Sciatic nerve (tissue), 2 donors: Measurements from ENCODE around the gene MYOG. TPM values are rescaled to one million over a fixed set of nuclear protein-coding genes. Genes with fewer than 3 reads are reported as not detected.

Experiments
- ATAC-seq: fragments of 200-7000 bp; cut with Tn5 transposase; one replicate; pipeline ENCODE4 v1.9.1; 2020; ENCODE audit warnings: mild to moderate bottlenecking, moderate library complexity
- DNase-seq: peaks from one replicate; pipeline ENCODE4 v3.0.0-alpha.2; 2020; ENCODE audit warnings: low spot score
- intact Hi-C: fragments of 100-400 bp; cut with DNase I; formaldehyde crosslinking; loops from one replicate; pipeline ENCODE4 v1.14.2; 2022
- total RNA-seq: library from RNA; stranded (reverse); fragmentation: NEBNext Ultra II Directional; extraction: Animal tissue kit (Norgen Biotek cat#: 25700); gene quantifications from one replicate; pipeline ENCODE4 v1.2.1, GENCODE V29; 2021
- donor health status: DM: no; HTN: no; CAD: no.
- donor health status: DM: no; HTN: no; CAD: no.

The MYOG gene
- total RNA-seq, 1 donor from 2014 or later = not detected

DNA sequence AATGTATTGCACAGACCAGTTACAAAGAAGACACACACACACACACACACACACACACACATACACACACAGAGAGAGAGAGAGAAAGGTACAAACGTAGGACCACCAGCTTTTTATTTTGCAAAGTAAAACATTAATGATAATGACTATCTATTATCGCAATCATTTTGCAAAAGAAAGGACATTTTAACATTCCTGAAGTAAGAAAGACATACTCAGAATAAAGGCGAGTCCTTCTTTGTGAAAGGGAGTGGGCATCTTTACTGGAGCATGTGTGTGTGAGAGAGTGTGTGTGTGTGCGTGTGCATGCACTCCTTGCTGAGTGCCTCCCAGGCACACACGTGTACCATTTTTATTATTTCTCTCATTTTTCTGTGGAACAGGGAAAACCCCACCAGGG, 31.2 kb downstream of the MYOG start:
- ATAC-seq = no peak
- intact Hi-C loops = no loop called here

DNA sequence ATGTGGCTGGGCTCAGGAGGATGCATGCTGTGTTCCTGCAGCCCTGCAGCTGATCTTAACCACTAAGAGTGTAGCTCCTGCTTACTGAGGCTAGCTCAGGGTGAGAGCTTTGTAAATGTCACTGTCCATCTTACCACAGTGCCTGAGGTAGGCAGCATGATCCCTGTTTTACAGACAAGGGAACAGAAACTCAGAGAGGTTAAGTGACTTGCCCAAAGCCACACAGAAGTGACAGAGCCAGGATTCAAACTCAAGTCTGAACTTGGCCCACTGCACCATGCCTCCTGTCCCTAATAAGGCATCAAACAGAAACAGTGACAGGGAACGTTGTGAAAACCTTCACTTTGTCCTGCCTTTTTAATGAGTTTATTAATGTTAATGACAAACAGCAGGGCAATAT, 31.6 kb downstream of the MYOG start:
- ATAC-seq (no peak), DNase-seq (no peak)
- intact Hi-C loops = no loop called here

More for the DNA sequence above, 31.2 kb downstream of the MYOG start:
- DNase-seq = no peak

DNA sequence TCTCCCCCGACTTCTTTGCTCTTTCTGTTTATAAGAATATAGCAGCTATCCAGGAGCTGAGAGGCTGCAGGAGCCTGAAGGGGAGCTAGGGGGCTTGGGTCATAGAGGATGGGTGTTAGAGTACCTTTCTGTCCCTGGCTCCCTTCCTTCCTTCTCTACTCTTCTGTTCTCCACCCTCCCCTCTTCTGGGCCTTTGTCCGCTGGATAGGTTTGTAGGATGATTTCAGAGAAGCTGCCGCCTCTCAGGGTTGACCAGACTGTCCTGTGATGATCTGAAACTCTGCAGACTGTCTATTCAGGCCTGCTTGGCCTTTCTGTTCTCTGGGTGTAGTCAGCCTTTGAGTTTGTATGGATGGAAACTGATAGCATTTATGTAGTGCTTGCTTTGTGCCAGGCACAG, 33.2 kb downstream of the MYOG start:
- no peak for DNase-seq
- intact Hi-C loops = no loop called here
- ATAC-seq = no peak

DNA sequence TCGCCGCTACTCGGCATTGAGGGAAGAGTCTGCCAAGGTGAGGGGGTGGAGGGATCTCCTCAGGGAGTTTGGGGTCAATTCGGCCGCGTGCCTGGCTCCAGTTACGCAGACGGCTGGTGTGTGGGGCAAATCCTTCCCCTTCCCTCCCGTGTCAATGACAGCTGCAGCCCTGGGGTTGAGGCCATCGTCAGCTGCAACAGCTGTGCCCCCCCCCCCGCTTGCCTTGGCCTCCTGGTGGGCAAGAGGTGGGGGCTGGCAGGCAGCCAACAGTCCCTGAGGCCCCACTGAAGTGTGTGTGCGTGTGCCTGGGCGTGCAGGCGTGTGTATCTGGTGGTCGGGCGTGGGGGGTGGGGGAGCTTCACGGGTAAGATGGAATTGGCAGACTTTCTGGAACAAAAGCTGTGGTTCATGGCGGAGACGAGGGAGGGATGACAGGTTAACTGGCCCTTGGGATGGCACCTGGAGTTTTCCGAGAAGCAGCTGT, 33.9 kb downstream of the MYOG start:
- DNase-seq = no peak
- ATAC-seq = peak; percentile 74
- intact Hi-C loops = no loop called here

DNA sequence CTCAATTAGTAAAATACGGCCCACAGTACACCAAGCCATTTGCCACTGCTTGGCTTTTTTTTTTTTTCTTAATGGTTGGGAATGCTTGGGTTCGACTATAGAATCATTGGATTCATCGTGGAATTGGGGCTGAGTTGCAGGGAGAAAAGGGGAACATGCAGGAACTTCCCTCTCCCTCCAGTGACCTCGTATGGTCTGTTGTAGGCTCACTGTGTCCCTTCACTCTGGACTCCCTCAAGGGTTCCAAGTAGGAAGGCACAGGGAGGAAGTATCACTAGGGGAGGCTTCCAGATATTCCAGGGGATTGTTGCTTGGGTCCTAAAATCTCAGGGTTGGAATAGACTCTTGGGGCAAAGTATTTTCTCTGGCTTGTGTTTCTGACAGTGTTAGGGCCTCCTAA, 35.0 kb downstream of the MYOG start:
- intact Hi-C loops = no loop called here
- no peak for ATAC-seq
- DNase-seq = no peak

DNA sequence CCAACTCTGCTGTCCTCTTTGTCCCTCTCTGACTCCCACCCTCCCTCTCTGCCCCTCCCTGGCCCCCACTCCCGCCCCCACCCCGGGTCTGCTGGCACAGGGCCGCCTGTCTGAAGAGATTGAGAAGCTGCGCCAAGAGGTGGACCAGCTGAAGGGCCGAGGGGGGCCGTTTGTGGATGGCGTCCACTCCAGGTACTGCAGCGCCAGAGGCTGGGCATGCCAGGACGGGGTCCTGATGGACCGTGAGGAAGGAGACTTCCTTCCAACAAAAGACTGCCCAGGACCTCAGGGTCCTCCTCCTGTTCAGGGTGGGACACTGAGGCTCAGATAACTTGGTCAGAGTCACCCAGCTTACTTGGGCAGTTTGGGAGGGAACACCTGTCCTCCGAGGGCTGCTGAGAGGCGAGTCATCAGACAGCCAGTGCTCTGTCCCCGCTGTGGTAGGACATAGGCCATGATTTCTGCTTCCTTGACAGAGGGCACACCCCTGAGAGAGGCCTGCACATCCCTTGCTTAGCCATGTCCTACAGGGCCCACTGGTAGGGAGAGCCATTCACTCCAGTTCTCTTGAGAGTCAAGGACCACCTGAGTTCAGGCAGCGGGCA, 36.1 kb downstream of the MYOG start:
- ATAC-seq (no peak), DNase-seq (no peak)
- intact Hi-C loops = loop anchor here (10.0 kb wide), 1 partner anchor 375 kb away; no protein-coding TSS in a partner anchor

DNA sequence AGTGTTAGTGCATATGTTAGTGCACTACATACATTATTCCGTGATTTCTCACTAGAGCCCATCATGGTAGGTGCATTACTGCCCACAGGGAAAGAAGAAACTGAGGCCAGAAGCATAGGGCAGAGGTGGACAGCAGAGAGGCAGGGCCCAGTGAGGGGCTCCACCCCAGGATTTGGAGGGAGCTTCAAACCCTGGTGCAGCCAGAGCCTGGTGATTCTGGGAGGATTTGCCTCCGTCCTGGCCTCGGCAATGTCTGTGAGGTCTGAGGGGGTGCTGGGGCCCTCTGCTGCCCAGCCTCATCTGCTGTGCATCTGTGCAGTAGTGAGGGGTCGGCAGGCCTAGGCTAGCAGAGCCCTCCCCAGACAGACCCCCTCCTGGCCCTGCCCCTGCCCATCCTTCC, 36.7 kb downstream of the MYOG start:
- DNase-seq (no peak), ATAC-seq (no peak)
- intact Hi-C loops = loop anchor here (10.0 kb wide), 1 partner anchor 376 kb away; no protein-coding TSS in a partner anchor

DNA sequence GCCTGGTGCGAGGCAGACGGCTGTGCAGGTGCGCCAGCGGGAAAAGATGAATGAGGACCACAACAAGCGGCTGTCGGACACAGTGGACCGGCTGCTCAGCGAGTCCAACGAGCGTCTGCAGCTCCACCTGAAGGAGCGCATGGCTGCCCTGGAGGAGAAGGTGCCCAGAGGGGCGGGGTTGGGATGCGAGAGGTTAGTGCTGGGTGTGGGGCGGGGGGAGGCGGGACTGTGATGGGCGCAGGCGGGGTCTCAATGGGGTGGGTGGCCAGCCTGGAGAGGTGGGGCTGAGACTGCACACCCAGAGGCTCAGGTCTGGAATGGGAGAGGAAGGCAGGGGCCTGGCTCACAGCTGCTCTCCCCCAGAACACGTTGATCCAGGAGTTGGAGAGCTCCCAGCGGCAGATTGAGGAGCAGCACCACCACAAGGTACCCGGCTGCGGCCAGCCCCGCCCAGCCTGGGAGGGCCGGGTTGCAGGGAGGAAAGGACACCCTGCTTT, 37.2 kb downstream of the MYOG start:
- ATAC-seq = no peak

DNA sequence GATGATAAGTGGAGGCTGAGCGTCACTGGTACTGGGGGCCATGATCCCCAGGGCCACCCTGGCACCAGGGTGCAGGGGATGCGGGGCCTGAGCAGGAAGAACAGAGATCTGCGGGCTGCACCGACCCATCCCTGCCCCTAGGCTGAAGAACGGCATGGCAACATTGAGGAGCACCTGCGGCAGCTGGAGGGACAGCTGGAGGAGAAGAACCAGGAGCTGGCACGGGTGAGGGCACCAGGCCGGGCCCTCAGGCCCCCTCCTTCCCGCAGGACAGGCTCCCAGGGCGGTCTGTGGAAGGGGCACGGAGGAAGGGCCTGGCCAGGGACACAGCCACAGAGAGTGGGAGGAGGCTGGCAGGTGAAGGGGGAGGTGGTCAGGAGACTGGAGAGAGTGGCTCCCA, 37.7 kb downstream of the MYOG start:
- DNase-seq = no peak
- intact Hi-C loops = loop anchor here (10.0 kb wide), 1 partner anchor 377 kb away; no protein-coding TSS in a partner anchor
- ATAC-seq = no peak

More for the DNA sequence above, 37.2 kb downstream of the MYOG start:
- intact Hi-C loops = loop anchor here (10.0 kb wide), 1 partner anchor 376 kb away; no protein-coding TSS in a partner anchor
- DNase-seq = no peak

DNA sequence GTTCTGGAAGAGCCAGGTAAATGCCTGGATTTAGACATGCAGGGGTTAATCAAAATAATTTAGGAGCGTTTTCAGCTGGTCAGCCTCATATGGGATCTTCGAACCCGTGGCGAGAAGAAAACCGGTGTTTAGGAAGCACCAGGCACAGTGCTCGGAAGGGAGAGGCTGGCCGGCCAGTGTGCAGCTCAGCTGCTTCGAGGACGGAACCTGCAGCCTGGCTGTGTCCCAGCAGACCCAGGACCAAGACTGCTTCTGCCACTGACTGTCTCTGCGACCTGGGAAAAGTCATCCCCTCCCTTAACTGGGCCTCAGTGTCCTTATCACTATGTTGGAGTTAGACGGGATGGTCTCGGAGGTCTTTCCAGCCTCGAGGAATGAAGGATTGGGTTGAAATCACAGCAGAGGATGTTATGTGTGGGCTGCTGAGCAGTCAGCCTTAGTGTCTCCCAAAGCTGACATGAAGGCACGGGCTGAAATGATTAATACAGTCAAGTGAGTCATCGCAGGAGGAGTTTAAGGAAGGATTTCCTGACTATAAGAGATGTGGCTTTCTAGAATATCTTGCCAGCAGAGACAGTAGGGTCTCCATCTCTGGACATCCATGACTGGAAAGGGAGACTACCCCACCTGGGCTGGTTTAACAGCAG, 38.7 kb downstream of the MYOG start:
- intact Hi-C loops = loop anchor here (10.0 kb wide), 1 partner anchor 378 kb away; no protein-coding TSS in a partner anchor
- DNase-seq (no peak), ATAC-seq (peak; percentile 23)

DNA sequence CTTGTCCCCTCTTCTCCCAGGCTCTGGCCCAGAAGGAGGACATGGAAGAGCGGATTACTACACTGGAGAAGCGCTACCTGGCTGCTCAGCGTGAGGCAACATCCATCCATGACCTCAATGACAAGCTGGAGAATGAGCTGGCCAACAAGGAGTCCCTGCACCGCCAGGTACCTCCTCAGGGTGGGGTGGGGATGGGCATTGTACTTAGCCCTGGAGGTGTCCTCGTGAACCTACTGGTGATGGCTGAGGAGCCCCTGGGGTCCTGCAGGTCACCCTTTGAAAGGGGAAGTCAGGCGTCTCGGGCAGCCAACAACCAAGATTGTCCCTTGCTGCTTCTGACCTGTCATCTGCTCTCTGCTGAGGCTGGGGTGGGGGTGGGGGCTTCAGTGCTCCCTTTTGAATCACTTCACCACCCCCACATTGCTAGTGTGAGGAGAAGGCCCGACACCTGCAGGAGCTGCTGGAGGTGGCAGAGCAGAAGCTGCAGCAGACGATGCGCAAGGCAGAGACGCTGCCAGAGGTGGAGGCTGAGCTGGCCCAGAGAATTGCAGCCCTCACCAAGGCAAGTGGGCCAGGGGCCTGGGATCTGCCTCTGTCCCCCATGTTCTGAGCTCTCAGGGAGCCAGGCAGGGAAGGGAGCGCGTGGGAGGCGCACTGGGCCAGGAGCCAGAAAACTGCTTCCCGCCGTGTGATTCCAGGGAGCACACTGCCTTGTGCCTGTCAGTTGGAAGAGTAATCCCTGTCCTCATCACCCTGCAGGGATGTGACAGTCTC, 39.8 kb downstream of the MYOG start:
- ATAC-seq (no peak), DNase-seq (no peak)
- intact Hi-C loops = loop anchor here (10.0 kb wide), 1 partner anchor 379 kb away; no protein-coding TSS in a partner anchor

DNA sequence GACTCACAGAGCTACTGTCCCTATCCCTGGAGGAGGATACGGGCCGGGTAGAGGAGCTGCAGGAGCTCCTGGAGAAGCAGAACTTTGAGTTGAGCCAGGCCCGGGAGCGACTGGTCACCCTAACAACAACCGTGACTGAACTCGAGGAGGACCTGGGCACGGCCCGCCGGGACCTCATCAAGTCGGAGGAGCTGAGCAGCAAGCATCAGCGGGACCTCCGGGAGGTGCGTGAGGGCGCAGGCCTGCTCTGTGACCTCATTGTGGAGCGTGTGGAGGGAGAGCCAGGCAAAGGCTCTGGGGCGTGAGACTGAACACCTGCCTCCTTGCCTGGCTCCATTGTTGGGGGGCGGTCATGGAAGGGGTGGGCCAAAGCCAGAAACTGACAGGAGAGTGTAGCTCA, 40.5 kb downstream of the MYOG start:
- ATAC-seq (no peak), DNase-seq (no peak)
- intact Hi-C loops = loop anchor here (10.0 kb wide), 1 partner anchor 379 kb away; no protein-coding TSS in a partner anchor

DNA sequence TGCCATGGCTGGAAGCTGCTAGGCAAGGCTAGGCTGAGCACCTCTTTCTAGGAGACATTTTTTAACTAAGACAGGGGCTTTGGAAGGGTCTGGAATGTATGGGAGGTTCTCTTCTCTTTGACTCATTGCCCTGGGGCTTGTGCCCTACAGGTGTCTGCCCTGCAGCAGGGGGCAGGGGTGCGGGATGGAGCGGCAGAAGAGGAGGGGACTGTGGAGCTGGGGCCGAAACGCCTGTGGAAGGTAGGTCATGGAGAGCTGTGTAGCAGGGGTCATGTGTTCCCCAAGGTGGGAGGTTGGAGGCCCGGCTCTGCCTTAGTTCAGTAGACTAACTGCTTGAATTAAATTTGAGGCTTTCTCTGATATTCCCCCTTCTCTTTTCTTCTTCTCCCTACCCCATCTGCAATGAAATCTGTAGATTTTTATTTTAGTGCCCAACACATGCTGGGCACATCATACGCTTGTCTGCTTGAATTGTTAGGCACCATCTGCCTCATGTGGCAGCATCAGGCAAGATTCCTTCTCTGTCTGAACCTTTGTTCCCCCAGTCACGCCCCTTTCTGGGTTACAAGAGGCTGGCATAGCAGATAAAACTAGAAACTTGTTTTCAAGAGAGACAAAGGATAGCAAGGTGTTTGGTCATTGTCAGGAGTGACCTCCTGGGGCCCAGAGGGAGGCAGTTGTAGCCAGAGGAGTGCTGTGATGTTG, 41.1 kb downstream of the MYOG start:
- DNase-seq (no peak), ATAC-seq (no peak)
- intact Hi-C loops = loop anchor here (10.0 kb wide), 1 partner anchor 380 kb away; no protein-coding TSS in a partner anchor

DNA sequence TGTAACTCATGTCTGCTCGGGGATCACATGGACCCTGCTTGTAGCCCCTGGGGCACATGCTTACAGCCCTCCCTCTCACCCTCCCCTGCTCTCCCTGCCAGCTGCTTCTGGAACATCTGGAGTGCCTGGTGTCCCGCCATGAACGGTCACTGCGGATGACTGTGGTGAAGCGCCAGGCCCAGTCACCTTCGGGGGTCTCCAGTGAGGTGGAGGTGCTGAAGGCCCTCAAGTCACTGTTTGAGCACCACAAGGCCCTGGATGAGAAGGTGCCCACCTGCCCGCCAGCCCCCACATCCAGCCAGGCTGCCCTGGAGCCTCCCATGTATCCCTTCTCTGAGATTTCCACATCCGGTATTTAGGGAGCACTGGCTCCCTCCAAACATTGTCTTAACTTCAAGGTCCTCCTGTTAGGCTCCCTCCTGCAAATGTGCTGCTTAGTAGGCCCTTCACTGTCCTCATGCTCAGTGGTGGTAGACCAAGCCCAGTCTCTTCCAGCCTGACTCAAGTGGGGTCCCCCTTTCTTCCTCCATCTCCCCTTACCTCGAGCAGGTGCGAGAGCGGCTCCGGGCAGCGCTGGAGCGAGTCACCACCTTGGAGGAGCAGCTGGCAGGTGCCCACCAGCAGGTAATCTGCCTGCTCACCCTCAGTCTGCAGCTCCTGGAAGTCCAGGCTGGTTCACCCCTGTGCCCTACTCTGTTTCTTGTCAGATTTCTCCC, 41.8 kb downstream of the MYOG start:
- no peak for ATAC-seq

DNA sequence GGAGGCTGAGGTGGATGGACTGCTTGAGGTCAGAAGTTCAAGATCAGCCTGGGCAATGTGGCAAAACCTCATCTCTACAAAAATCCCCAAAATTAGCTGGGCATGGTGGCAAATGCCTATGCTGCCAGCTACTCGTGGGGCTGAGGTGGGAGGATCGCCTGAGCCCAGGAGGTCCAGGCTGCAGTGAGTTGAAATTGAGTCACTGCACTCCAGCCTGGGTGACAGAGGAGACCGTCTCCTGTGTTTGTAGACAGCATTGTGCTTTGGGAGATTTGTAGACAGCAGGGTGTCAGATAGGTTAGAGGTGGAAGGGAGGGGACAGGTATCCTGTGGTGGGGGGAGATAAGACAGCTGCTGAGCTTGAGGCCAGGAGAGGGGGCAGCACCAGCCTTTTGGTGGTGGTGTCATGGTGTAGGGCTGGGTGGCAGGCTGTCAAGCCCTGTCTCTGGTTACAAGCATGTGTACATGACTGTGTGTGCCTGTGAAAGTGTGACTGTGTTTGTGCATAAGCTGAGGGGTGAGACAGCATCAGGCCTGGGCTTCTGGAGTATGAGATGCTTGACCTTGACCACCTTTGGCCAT, 44.4 kb downstream of the MYOG start:
- DNase-seq (peak; percentile 13), ATAC-seq (no peak)
- intact Hi-C loops = loop anchor here (10.0 kb wide), 1 partner anchor 383 kb away; no protein-coding TSS in a partner anchor

More for the DNA sequence above, 41.8 kb downstream of the MYOG start:
- DNase-seq = peak; percentile 42
- intact Hi-C loops = loop anchor here (10.0 kb wide), 1 partner anchor 381 kb away; no protein-coding TSS in a partner anchor

DNA sequence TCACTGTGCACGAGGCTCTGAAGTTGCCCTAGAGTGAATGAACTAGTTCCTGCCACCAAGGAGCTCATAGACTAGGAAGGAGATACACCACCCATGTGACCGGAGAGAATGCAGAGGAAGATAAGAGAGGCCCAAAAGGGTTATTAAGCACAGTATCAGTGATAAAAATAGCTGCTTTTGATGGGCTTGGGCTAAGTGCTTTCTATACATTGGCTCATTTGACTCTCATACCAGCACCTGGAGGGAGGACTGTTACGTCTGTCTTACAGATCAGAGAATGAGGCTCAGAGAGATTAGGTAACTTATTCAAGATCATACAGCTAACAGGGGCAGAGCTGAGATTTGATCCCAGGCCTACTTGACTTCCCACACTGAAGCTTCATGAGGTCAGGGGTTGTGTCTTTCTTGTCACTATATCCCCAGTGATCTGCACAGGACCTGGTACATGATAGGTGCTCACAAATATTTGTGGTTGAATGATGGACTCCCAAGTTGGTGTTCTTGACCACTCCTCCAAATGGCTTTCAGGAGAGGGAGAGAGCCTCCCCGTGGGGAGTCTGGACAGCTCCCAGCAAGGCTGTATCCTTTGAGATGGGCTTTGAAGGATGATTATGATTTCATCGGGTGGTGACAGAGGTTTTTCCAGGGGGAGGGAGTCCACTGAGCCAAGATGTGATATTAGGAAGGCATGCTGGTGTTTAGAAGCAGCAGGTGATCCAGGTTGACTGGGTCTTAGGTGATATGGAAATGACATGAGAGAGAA, 45.1 kb downstream of the MYOG start:
- no peak for ATAC-seq
- peak; percentile 13 for DNase-seq
- intact Hi-C loops = loop anchor here (1.0 to 10.0 kb wide), 2 partner anchors 175 to 384 kb away; no protein-coding TSS in a partner anchor
